A673 (cell line): ENCODE results near the gene CLASRP.

ENCODE experiments used
- EZH2 ChIP-seq: fragments of 200-600 bp; sonication (generic); IDR thresholded peaks from 2 replicates; pipeline ENCODE4 v1.6.1; 2017; ENCODE audit warnings: borderline replicate concordance, low read depth, mild to moderate bottlenecking, mixed read lengths, antibody characterized with exemption, low read length; ENCODE audit not compliant: poor library complexity, severe bottlenecking
- TF ChIP-seq, protein P1 (sequence below): fragments of 300-800, 200-600 bp; sonication (generic); conservative IDR thresholded peaks from 2 replicates; pipeline ENCODE4 v1.5.1; 2017; ENCODE audit warnings: low read depth, mild to moderate bottlenecking, antibody characterized with exemption, low read length, moderate library complexity, mixed read lengths

DNA sequence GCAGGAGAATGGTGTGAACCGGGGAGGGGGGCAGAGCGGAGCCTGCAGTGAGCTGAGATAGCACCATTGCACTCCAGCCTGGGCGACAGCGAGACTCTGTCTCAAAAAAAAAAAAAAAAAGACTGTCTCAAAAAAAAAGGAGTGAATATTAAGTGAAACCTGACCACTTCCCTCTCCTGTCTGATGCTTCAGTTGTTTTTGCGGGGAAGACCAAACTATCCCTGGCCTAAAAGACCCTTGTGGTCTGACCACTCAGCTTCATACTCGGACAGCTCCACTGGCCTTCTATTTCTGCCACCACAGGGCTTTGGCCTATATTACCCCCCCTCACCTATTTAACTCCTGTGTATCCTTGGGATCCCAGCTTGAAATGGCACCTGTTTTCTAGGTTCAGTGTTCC lies 2.3 kb downstream of the CLASRP start:
- TF ChIP-seq, protein P1, sequence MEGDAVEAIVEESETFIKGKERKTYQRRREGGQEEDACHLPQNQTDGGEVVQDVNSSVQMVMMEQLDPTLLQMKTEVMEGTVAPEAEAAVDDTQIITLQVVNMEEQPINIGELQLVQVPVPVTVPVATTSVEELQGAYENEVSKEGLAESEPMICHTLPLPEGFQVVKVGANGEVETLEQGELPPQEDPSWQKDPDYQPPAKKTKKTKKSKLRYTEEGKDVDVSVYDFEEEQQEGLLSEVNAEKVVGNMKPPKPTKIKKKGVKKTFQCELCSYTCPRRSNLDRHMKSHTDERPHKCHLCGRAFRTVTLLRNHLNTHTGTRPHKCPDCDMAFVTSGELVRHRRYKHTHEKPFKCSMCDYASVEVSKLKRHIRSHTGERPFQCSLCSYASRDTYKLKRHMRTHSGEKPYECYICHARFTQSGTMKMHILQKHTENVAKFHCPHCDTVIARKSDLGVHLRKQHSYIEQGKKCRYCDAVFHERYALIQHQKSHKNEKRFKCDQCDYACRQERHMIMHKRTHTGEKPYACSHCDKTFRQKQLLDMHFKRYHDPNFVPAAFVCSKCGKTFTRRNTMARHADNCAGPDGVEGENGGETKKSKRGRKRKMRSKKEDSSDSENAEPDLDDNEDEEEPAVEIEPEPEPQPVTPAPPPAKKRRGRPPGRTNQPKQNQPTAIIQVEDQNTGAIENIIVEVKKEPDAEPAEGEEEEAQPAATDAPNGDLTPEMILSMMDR = no peak
- no peak for TF ChIP-seq EZH2
